Measurements from ENCODE around the gene ACSM3.
"Not testable (repeated sequence)": the region's sequence is repeated elsewhere in the genome, so short reads cannot be mapped to it uniquely, and the experiment has no call there.

ACSM3 gene

DNA sequence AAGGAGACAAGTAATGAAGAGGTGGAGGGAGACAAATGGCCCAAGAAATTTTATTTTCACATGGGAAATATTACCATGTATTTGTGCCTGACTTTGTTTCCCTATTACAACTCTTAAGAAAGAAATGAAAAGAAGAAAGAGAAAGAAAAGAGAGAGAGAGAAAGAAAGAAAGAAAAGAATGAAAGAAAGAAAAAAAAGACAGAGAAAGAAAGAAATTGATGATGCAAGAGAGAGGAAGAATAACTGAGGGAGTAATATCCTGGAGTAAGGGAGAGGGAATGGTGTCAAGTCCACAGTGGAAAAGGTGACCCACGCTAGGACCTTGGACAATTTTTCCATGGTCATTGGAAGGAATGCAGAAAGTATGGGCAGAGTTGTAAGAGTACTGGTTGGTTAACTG is 10.1 kb upstream of the ACSM3 start:
- no peak for DNase-seq (ENCODE audit: low read depth, low spot score)
- H3K4me3 ChIP-seq (ENCODE audit: low read length), result no peak overlapping the region

DNA sequence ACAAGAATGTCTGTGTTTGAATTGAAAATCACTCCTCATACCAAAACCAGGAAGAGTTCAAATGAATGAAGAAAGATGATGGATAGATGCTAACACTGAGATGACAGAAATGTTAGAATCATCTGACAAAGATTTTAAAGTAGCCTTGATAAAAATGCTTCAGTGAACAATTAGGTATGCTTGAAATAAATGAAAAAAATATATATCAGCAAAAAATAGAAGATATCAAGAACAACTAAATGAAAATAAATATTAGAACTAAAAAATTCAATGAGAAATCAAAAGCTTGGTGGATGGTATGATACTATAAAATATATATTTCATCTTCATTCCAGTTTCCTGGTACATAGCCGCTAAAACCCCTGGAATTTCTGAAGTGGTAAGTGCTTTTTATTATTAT is 8.6 kb upstream of the ACSM3 start:
- no peak for DNase-seq (ENCODE audit: low read depth, low spot score)
- no peak overlapping the region for H3K4me3 ChIP-seq (ENCODE audit: low read length)

DNA sequence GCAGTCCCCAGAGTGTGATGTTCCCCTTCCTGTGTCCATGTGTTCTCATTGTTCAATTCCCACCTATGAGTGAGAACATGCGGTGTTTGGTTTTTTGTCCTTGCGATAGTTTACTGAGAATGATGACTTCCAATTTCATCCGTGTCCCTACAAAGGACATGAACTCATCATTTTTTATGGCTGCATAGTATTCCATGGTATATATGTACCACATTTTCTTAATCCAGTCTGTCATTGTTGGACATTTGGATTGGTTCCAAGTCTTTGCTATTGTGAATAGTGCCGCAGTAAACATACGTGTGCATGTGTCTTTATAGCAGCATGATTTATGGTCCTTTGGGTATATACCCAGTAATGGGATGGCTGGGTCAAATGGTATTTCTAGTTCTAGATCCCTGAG is 8.0 kb upstream of the ACSM3 start:
- DNase-seq (ENCODE audit: low read depth, low spot score); H3K4me3 ChIP-seq (ENCODE audit: low read length): not testable (repeated sequence)

DNA sequence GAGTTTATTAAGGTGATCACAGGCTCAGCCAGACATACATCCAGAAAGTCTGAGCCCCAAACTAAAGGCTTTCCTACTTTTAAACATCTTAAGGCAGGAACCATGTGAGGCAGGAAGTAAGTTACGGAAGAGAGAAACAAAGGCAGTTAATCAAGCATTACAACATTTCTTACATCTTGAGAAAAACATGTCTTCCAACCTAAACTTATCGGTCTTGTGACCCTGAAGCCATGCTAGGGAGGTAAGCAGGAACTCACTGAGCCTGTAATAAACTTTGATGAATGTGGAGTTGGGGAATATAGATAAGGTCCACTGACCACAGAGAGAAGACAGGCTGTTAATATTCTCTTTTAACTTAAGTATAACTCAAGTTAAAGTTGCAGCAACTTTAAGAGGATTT is 3.5 kb upstream of the ACSM3 start:
- no peak for DNase-seq (ENCODE audit: low read depth, low spot score)
- H3K4me3 ChIP-seq (ENCODE audit: low read length), result no peak overlapping the region

DNA sequence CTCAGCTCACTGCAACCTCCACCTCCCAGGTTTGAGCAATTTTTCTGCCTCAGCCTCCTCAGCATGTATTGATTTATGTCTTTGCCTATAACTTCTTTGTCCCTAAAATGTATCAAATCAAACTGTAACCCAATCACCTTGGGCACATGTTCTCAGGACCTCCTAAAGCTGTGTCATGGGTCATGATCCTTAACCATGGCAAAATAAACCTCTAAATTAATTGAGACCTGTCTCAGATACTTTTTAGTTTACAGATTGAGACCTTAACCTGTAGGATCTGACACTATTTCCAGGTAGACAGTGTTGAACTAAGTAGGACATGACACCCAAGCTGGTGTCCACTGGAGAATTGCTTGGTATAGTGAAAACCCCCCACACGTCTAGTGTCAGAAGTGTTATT is 2.6 kb upstream of the ACSM3 start:
- H3K4me3 ChIP-seq (ENCODE audit: low read length), result no peak overlapping the region
- no peak for DNase-seq (ENCODE audit: low read depth, low spot score)

DNA sequence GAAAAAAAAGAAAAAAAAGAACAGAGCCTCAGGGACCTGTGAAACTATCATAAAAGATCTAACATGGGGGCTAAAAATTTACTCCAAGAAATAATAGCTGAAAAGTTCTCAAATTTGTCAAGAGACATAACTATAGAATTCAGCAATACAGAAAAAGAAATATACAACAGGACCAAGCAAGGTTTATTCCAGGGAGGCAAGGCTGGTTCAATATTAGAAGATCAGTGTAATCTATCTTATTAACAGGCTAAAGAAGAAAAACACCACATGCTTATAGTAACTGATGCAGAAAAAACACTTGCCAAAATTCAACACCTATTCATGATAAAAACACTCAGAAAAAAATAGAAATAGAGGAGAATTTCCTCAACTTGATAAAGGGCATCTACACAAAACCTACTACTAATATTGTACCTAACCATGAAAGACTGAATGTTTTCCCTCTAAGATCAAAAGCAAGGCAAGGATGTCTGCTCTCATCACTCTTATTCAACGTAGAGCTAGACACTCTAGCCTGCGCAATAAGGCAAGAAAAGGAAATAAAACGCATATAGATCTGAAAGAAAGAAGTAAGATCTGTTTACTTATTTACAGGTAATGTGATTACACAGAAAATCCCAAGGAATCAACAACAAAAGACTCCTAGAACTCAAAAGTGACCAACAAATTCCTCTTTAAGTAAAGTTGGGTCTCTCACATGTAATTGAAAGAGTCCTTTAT is 1.2 kb upstream of the ACSM3 start:
- no peak overlapping the region for H3K4me3 ChIP-seq (ENCODE audit: low read length)
- no peak for DNase-seq (ENCODE audit: low read depth, low spot score)

DNA sequence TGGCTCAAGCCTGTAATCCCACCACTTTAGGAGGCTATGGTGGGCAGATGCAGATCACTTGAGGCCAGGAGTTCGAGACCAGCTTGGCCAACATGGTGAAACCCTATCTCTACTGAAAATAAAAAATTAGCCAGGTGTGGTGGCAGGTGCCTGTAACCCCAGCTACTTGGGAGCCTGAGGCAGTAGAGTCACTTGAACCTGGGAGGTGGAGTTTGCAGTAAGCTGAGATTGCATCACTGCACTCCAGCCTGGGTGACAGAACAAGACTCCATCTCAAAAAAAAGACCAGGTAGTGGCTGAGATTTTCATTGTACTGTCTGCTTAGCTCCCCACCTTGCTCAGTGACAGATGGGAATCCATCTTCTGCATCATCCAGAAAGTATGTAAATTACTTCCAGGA is 634 bp downstream of the ACSM3 start:
- DNase-seq (ENCODE audit: low read depth, low spot score); H3K4me3 ChIP-seq (ENCODE audit: low read length): not testable (repeated sequence)

DNA sequence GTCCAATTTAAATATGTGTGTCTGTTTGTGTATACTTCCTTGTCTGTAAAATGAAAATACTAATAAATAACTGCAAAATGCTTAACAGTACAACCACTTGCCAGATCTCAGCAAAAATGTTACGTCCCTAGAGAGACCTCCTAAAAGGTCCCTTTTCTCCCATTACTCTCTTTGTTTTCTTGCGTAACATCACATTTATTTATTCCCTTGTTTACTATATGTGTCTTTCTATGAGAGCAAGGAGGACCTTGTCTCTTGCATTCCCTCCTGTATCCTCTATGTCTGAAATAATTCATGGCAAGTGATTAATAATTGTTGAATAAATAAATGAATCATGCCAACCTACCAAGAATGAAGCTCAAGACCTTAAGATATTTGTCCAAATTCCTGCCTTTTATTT is 1.9 kb downstream of the ACSM3 start:
- DNase-seq (ENCODE audit: low read depth, low spot score), result no peak
- H3K4me3 ChIP-seq (ENCODE audit: low read length), result no peak overlapping the region

DNA sequence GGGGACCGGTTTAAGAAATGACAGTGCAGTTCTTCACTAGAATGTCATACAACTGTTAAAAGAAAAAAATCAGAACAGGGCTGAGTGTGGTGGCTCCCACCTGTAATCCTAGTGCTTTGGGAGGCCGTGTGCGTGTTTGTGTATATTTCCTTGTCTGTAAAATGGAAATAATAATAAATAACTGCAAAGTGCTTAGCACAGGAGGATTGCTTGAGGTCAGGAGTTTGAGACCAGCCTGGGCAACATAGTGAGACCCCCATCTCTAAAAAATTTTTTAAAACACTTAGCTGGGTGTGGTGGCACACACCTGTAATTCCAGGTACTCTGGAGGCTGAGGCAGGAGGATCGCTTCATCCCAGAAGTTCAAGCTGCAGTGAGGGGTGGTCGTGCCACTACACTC is 2.5 kb downstream of the ACSM3 start:
- no peak overlapping the region for H3K4me3 ChIP-seq (ENCODE audit: low read length)
- no peak for DNase-seq (ENCODE audit: low read depth, low spot score)

DNA sequence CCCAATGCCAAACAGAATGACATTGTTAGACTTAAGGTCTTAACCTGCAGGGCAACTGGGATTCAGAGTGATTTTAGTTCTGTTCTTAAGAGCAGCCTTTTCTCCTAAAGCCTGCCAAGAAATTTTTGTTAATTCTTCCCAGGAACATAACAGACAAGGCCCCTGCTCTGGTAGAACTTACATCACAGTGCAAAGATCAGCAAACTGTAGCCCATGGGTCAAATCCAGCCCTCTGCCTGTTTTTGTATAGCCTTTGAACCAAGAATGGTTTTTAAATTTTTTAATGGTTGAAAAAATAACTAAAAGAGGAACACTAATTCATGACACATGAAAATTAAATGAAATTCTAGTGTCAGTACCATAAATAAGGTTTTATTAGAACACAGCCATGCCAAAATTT is 3.8 kb downstream of the ACSM3 start:
- DNase-seq (ENCODE audit: low read depth, low spot score), result no peak
- H3K4me3 ChIP-seq (ENCODE audit: low read length), result no peak overlapping the region

DNA sequence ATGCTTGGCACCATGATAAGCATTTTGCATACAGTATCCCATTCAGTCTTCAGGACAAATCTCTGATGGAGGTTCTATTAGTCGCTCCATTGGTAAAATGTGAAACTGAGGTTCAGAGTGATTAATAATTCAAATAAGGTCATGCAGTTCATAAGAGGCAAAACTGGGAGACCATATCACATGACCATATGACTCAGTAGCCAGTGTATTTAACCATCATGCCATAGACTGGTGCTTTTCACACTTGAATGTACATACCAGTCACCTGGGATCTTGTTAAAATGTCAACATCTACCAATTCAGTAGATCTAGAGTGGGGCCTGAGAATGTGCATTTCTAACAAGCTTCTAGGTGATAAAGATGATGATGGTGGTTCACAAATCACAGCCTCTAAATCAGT is 4.3 kb downstream of the ACSM3 start:
- no peak for DNase-seq (ENCODE audit: low read depth, low spot score)
- H3K4me3 ChIP-seq (ENCODE audit: low read length), result no peak overlapping the region

DNA sequence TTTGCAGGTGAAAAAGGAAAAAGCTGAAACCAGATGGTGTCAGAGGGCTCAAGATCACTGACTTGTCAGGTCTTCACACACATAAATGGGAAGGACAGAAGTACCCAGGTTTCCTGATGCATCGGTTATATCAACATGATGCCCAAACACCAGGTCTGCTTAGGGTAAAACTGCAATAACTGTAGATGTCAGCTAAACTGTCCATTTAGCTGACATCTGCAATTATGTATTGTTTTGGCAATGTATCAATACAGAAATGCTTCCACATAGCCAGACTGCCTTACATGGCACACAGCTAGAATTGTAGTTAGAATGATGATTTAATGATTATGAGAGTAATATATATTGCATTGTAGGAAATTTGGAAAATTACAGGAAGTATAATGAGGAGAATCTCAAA is 5.0 kb downstream of the ACSM3 start:
- H3K4me3 ChIP-seq (ENCODE audit: low read length), result no peak overlapping the region
- no peak for DNase-seq (ENCODE audit: low read depth, low spot score)

DNA sequence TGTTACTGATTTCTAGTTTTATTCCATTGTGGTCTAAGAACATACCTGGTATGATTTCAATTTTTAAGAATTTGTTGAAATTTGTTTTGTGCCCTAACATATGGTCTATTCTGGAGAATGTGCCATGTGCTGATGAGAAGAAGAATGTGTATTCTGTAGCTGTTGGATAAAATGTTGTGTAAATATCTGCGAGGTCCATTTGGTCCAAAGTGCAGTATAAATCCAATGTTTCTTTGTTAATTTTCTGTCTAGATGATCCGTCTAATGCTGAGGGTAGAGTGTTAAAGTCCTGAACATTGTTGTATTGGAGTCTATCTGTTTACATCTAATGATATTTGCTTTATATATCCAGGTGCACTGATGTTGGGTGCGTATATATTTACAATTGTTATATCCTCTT is 9.9 kb downstream of the ACSM3 start:
- no peak overlapping the region for H3K4me3 ChIP-seq (ENCODE audit: low read length)
- DNase-seq (ENCODE audit: low read depth, low spot score), result no peak

DNA sequence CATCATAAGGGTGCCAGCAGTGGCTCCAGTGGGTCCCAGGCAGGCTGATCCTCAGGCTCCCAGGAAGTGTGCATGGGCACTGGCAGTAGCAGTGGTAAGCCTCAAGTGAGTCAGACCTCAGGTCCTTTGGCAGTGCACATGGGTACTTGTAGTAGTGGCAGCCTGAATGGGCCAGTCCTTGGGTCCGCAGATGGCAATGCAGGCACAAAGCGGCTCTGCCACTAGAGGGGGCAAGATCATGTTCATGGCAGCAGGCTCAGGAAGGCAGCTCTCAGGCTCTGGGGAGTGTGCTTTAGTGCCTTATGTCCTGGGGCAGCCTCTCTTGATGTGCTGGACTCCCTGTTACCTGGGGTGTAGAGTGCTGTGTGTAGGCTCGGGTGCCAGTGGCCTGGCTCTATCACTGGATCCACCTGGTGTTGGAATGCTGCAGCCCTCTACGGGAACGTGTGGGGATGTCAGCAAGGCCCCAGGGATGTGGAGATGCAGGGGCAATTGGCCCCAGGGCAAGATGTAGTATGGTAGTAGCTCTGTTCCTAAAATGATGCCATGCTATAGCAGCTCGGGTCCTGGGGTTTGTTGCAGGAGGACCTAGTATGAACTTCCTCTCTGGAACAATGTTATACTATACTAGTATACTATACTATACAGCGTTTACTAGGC is 11.0 kb downstream of the ACSM3 start:
- H3K4me3 ChIP-seq (ENCODE audit: low read length), result no peak overlapping the region
- peak; percentile 55 for DNase-seq (ENCODE audit: low read depth, low spot score)

DNA sequence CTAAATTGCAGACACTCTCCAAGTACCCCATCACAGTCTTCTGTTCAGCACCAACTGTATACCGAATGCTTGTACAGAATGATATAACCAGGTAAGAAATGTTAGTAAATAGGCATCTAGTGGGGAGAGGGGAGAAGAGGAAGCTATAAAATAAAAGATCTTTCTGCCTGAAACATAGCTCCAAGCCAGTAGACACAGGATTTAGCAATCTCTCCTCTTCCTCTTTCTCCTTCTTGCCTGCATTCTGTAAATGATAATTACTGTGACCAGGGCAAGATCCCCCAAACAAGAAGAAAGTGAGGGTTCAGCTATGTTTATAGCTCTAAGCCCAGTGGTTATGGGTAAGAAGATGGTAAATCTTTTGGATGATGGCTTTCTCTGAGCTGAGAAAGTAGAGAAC is 17.9 kb downstream of the ACSM3 start:
- no peak overlapping the region for H3K4me3 ChIP-seq (ENCODE audit: low read length)
- no peak for DNase-seq (ENCODE audit: low read depth, low spot score)

DNA sequence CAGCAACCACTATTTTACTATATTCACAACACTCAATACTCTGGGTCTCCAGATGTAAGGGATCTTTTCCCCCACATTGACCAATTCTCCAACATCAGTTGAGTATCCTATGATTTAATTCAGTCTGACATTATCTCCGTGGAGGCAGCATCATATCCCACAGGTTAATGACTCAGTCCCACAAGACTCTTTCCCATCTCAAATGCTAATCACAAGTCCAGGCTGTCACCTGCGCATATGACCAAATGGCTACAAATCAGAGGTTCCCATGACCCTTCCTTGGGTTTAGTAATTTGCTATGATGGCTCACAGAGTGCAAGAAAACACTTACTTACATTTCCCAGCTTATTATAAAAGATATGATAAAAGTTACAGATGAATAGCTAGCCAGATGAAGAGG is 18.7 kb downstream of the ACSM3 start:
- H3K4me3 ChIP-seq (ENCODE audit: low read length), result no peak overlapping the region
- no peak for DNase-seq (ENCODE audit: low read depth, low spot score)

DNA sequence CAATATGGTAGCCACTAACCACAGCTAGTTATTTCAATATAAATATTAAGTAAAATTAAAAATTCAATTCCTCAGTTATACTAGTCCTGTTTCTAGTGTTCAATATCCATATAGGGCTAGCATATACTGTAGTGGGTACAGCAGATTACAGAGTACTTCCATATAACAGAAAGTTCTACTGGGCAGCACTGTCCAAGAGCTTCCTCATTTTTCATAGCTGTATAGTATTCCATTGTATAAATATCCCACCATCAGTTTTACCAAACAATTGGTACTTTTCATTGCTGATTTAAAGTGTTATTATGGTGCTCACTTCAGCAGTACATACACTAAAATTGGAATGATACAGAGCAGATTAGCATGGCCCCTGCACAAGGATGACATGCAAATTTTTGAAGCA is 20.4 kb downstream of the ACSM3 start:
- DNase-seq (ENCODE audit: low read depth, low spot score), result no peak
- H3K4me3 ChIP-seq (ENCODE audit: low read length), result no peak overlapping the region

DNA sequence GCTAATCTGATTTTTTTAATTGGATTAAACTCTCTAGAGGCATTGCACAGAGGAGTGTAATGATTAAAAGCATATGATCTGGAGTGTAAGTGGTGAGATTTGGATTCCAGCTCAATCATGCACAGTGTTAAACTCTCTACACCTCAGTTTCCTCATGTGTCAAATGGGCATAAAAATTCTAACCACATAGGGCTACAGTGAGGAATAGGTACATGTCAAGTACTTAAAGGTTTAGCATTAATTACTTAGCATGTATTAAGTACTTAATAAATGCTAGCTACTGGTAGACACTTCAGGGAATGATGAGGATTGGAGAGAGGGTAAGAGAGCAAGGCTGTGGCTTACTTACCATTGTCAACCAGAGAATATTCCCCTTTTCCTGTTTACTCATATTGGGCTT is 25.3 kb downstream of the ACSM3 start:
- DNase-seq (ENCODE audit: low read depth, low spot score), result no peak
- H3K4me3 ChIP-seq (ENCODE audit: low read length), result no peak overlapping the region

DNA sequence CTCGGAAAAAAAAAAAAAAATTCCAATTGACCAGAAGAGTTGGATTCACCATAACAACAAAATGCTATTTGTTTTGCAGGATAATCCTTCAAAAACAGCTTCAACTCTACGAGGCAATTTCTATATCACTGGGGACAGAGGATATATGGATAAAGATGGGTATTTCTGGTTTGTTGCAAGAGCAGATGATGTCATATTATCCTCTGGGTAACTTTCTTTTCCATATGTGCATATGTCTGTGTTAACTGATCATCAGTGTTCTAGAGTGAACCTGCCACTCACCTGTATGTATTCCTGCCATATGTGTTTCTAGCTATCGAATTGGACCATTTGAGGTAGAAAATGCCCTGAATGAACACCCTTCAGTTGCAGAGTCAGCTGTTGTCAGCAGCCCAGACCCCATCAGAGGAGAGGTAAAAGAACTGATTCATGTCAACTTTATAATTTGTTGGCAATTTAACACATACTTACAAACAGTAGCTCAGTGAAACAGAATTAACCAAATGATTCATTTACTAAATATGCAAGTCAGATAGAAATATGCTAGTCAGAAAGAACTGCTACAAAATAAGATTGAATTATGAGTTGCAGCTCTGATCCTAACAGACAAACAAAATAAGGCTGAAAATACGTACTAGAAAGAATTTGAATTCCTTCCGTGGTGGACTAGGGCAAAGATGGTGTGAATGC is 28.3 kb downstream of the ACSM3 start:
- DNase-seq (ENCODE audit: low read depth, low spot score), result no peak
- H3K4me3 ChIP-seq (ENCODE audit: low read length), result no peak overlapping the region

DNA sequence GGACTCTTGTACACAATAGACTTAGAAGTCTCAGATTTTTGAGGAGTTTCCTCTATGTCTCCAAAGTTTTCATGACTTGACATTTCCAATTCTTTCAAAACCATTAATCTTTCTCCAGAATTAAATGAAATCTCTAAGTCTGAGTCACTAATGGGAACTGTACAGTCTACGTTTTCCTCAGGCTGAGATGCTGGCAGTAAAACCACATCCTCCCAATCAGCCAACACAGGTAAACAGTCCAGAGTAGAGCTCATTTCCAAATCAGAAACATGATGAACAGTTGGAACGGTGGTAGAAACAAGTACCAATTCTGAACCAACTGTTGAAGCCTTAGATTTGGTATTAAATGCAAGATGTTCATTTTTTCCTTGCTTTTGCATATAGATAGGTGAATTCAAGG is 34.5 kb downstream of the ACSM3 start:
- no peak overlapping the region for H3K4me3 ChIP-seq (ENCODE audit: low read length)
- DNase-seq (ENCODE audit: low read depth, low spot score), result peak; percentile 29

DNA sequence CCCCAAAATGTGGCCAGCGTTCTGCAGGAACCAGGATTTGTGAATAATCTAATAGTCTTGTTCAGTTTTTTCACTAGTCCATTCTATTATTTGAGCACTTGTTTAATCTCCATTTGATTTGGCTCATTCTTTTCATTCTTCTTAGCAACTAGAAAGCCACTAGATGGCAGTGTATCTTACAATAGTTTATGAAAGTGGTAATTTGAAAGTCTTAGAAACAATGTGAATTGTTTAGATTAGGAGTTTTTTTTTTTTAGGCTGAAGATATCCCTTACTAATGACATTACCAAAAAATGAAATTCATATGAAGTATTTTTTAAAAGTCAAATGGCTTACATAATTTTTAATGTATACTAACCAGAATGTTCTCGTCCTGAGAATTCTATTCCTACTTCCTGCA is 35.8 kb downstream of the ACSM3 start:
- DNase-seq (ENCODE audit: low read depth, low spot score), result no peak
- no peak overlapping the region for H3K4me3 ChIP-seq (ENCODE audit: low read length)

Data from Jurkat, Clone E6-1 (cell line).